IPS DF 4.7 (cell line): Measurements from ENCODE around the gene ANO6.

Experiments used
- DNase-seq: peaks from one replicate; pipeline ENCODE4 v3.0.0-alpha.2; 2013; ENCODE audit warnings: low spot score; ENCODE audit errors: extremely low read depth

ANO6 gene

GRCh38 chr12:45400991-45401390 lies 185.1 kb downstream of the ANO6 start:
- no peak for DNase-seq

- DNase-seq = no peak
Observed at GRCh38 chr12:45402288-45402687, 186.4 kb downstream of the ANO6 start.

- DNase-seq = no peak
Observed at GRCh38 chr12:45406988-45407850, 191.3 kb downstream of the ANO6 start.

GRCh38 chr12:45407981-45408728 lies 192.3 kb downstream of the ANO6 start:
- DNase-seq = no peak

- no peak for DNase-seq
Observed at GRCh38 chr12:45408729-45409114, 192.8 kb downstream of the ANO6 start.

- no peak for DNase-seq
Observed at GRCh38 chr12:45409966-45410365, 194.1 kb downstream of the ANO6 start.

GRCh38 chr12:45411626-45412025 lies 195.7 kb downstream of the ANO6 start:
- no peak for DNase-seq

GRCh38 chr12:45415393-45415817 lies 199.5 kb downstream of the ANO6 start:
- no peak for DNase-seq

- no peak for DNase-seq
Observed at GRCh38 chr12:45416126-45416525, 200.2 kb downstream of the ANO6 start.

- DNase-seq = no peak
Observed at GRCh38 chr12:45418520-45418919, 202.6 kb downstream of the ANO6 start.

- DNase-seq = no peak
Observed at GRCh38 chr12:45419317-45419814, 203.5 kb downstream of the ANO6 start.

- DNase-seq = no peak
Observed at GRCh38 chr12:45421736-45422135, 205.8 kb downstream of the ANO6 start.

- DNase-seq = no peak
Observed at GRCh38 chr12:45423931-45424330, 208.0 kb downstream of the ANO6 start.

- DNase-seq = no peak
Observed at GRCh38 chr12:45425426-45425825, 209.5 kb downstream of the ANO6 start.

GRCh38 chr12:45426294-45426693 lies 210.4 kb downstream of the ANO6 start:
- DNase-seq = no peak

- DNase-seq = no peak
Observed at GRCh38 chr12:45427042-45427441, 211.1 kb downstream of the ANO6 start.

- no peak for DNase-seq
Observed at GRCh38 chr12:45429831-45430230, 213.9 kb downstream of the ANO6 start.

GRCh38 chr12:45431126-45431525 lies 215.2 kb downstream of the ANO6 start:
- DNase-seq = no peak

GRCh38 chr12:45432710-45433109 lies 216.8 kb downstream of the ANO6 start:
- DNase-seq = no peak

- peak; percentile 58 for DNase-seq
Observed at GRCh38 chr12:45433441-45433868, 217.6 kb downstream of the ANO6 start.

GRCh38 chr12:45434094-45434493 lies 218.2 kb downstream of the ANO6 start:
- no peak for DNase-seq

GRCh38 chr12:45435945-45436710 lies 220.2 kb downstream of the ANO6 start:
- no peak for DNase-seq
